DOHH2 (cell line): Measurements from ENCODE around the gene QDPR.

Source experiments
- H3F3A ChIP-seq: fragments of 200-600 bp; sonication (generic), shearing (Covaris generic); 2 replicates; pipeline ENCODE4 v1.6.0; 2016; ENCODE audit warnings: antibody characterized with exemption, mild to moderate bottlenecking; ENCODE audit not compliant: control insufficient read depth, insufficient read depth
- H3K27ac ChIP-seq: fragments of 200-600 bp; sonication (generic); 2 replicates; pipeline ENCODE4 v1.5.1; 2014; ENCODE audit warnings: low read depth, mild to moderate bottlenecking, low read length, moderate library complexity
- H3K27me3 ChIP-seq: fragments of 200-600 bp; sonication (generic); 2 replicates; pipeline ENCODE4 v1.6.1; 2014; ENCODE audit warnings: mild to moderate bottlenecking, low read length, mixed read lengths; ENCODE audit not compliant: control insufficient read depth
- H3K36me3 ChIP-seq: fragments of 200-600 bp; sonication (generic); 2 replicates; pipeline ENCODE4 v1.6.1; 2014; ENCODE audit warnings: mild to moderate bottlenecking, low read length, moderate library complexity, mixed read lengths; ENCODE audit not compliant: control insufficient read depth
- H3K4me1 ChIP-seq: fragments of 200-600 bp; sonication (generic); 2 replicates; pipeline ENCODE4 v1.6.1; 2014; ENCODE audit warnings: mild to moderate bottlenecking, low read length, mixed read lengths; ENCODE audit not compliant: control insufficient read depth
- H3K4me2 ChIP-seq: fragments of 200-600 bp; sonication (generic); 2 replicates; pipeline ENCODE4 v1.6.0; 2014; ENCODE audit warnings: mild to moderate bottlenecking, low read length, moderate library complexity
- H3K4me3 ChIP-seq: fragments of 200-600 bp; sonication (generic); 2 replicates; pipeline ENCODE4 v1.5.1; 2014; ENCODE audit warnings: mild to moderate bottlenecking, low read length, mixed read lengths
- H3K79me2 ChIP-seq: fragments of 200-600 bp; sonication (generic); 2 replicates; pipeline ENCODE4 v1.6.1; 2014; ENCODE audit warnings: mild to moderate bottlenecking, low read length, mixed read lengths; ENCODE audit not compliant: control insufficient read depth
- H3K9me2 ChIP-seq: fragments of 200-600 bp; sonication (generic); replicated peaks from 2 replicates; pipeline ENCODE4 v1.6.1; 2014; ENCODE audit warnings: mild to moderate bottlenecking, low read length, mixed read lengths; ENCODE audit not compliant: control insufficient read depth
- H3K9me3 ChIP-seq: fragments of 200-600 bp; sonication (generic); 2 replicates; pipeline ENCODE4 v1.6.1; 2014; ENCODE audit warnings: antibody characterized with exemption, low read length, mixed read lengths; ENCODE audit not compliant: control insufficient read depth, insufficient read depth
- H4K20me1 ChIP-seq: fragments of 200-600 bp; sonication (generic); 2 replicates; pipeline ENCODE4 v1.6.0; 2014; ENCODE audit warnings: low read depth, mild to moderate bottlenecking, antibody characterized with exemption, low read length, moderate library complexity; ENCODE audit not compliant: control insufficient read depth, insufficient read depth
- CTCF ChIP-seq: fragments of 200-600 bp; sonication (generic); IDR thresholded peaks from one replicate; pipeline ENCODE4 v1.5.1; 2014; ENCODE audit warnings: antibody characterized with exemption, mild to moderate bottlenecking, low read depth, low read length; ENCODE audit not compliant: poor library complexity, severe bottlenecking
- EZH2phosphoT487 ChIP-seq: fragments of 200-600 bp; sonication (generic); IDR thresholded peaks from 2 replicates; pipeline ENCODE4 v1.6.1; 2017; ENCODE audit warnings: borderline replicate concordance, mild to moderate bottlenecking, antibody characterized with exemption, low read length, moderate library complexity, mixed read lengths

The QDPR gene

GRCh38 chr4:17546678-17547077, 34.8 kb upstream of the QDPR start:
- no peaks in the 10 kb centered on the region for H3K9me3 ChIP-seq
- H3K27me3 ChIP-seq: peaks cover 7% of the 10 kb centered on the region
- no peak overlapping the region for H3K4me2 ChIP-seq
- H3K79me2 ChIP-seq: no peaks in the 10 kb centered on the region
- peaks cover 5% of the 10 kb centered on the region for H3K4me1 ChIP-seq
- no peak for TF ChIP-seq CTCF
- TF ChIP-seq EZH2phosphoT487: no peak
- H3K4me3 ChIP-seq: no peak overlapping the region
- no peaks in the 10 kb centered on the region for H4K20me1 ChIP-seq
- no peaks in the 10 kb centered on the region for H3K36me3 ChIP-seq
- H3F3A ChIP-seq: no peaks in the 10 kb centered on the region
- H3K9me2 ChIP-seq: no peaks in the 10 kb centered on the region
- H3K27ac ChIP-seq: no peak overlapping the region

- Histone ChIP-seq H3K27me3 (peaks cover 7% of the 10 kb centered on the region), H3K4me3 (no peak overlapping the region), H3K4me2 (no peak overlapping the region), H3K79me2 (no peaks in the 10 kb centered on the region), H3K36me3 (no peaks in the 10 kb centered on the region), H3K4me1 (peaks cover 5% of the 10 kb centered on the region), H3K9me2 (no peaks in the 10 kb centered on the region), H3K9me3 (no peaks in the 10 kb centered on the region), H3K27ac (no peak overlapping the region), H4K20me1 (no peaks in the 10 kb centered on the region), H3F3A (no peaks in the 10 kb centered on the region)
- TF ChIP-seq EZH2phosphoT487 (no peak), CTCF (no peak)
Observed at GRCh38 chr4:17546222-17546621, 34.3 kb upstream of the QDPR start.

GRCh38 chr4:17545374-17546140, 33.7 kb upstream of the QDPR start:
- TF ChIP-seq EZH2phosphoT487 (no peak), CTCF (no peak)
- Histone ChIP-seq H3K4me3 (no peak overlapping the region), H3K27ac (no peak overlapping the region), H3K9me3 (no peaks in the 10 kb centered on the region), H3K36me3 (no peaks in the 10 kb centered on the region), H3K4me1 (peaks cover 5% of the 10 kb centered on the region), H3K27me3 (peaks cover 7% of the 10 kb centered on the region), H4K20me1 (no peaks in the 10 kb centered on the region), H3K79me2 (no peaks in the 10 kb centered on the region), H3K9me2 (no peaks in the 10 kb centered on the region), H3K4me2 (no peak overlapping the region), H3F3A (no peaks in the 10 kb centered on the region)
